Neural cell (in vitro differentiated cells): Measurements from ENCODE around the gene RALGPS2. TPM values are rescaled to one million over a fixed set of nuclear protein-coding genes. Genes with fewer than 3 reads are reported as not detected.

ENCODE experiments used
- H2AFZ ChIP-seq: fragments of 200-600, 300-800 bp; sonication (generic), shearing (Covaris generic); 2 replicates; pipeline ENCODE4 v1.6.0; 2014; ENCODE audit warnings: low read depth, mild to moderate bottlenecking, antibody characterized with exemption, low read length, moderate library complexity
- H3F3A ChIP-seq: fragments of 200-600 bp; shearing (Covaris generic); 2 replicates; pipeline ENCODE4 v1.6.1; 2016; ENCODE audit warnings: mild to moderate bottlenecking, moderate library complexity, mixed read lengths, antibody characterized with exemption, low read length; ENCODE audit not compliant: insufficient read depth, poor library complexity, severe bottlenecking
- H3K27ac ChIP-seq: fragments of 200-600, 300-800 bp; sonication (generic), shearing (Covaris generic); 2 replicates; pipeline ENCODE4 v1.5.1; 2014; ENCODE audit warnings: mild to moderate bottlenecking, low read length, moderate library complexity
- H3K27me3 ChIP-seq: fragments of 300-800, 200-600 bp; sonication (generic), shearing (Covaris generic); 2 replicates; pipeline ENCODE4 v1.6.0; 2014; ENCODE audit warnings: mild to moderate bottlenecking, low read depth, low read length, moderate library complexity; ENCODE audit not compliant: insufficient read depth
- H3K36me3 ChIP-seq: fragments of 300-800, 200-600 bp; sonication (generic), shearing (Covaris generic); 2 replicates; pipeline ENCODE4 v1.5.1; 2014; ENCODE audit warnings: mild to moderate bottlenecking, antibody characterized with exemption, low read length, moderate library complexity; ENCODE audit not compliant: insufficient read depth
- H3K4me2 ChIP-seq: fragments of 300-800, 200-600 bp; sonication (generic), shearing (Covaris generic); 2 replicates; pipeline ENCODE4 v1.6.0; 2014; ENCODE audit warnings: mild to moderate bottlenecking, low read length
- H3K4me3 ChIP-seq: fragments of 300-800, 200-600 bp; sonication (generic), shearing (Covaris generic); 2 replicates; pipeline ENCODE4 v1.5.1; 2014; ENCODE audit warnings: mild to moderate bottlenecking, low read length, moderate library complexity
- H3K79me2 ChIP-seq: fragments of 200-600 bp; shearing (Covaris generic); replicated peaks from 2 replicates; pipeline ENCODE4 v1.6.0; 2014; ENCODE audit warnings: mild to moderate bottlenecking, low read length, moderate library complexity; ENCODE audit not compliant: insufficient read depth
- H3K9ac ChIP-seq: fragments of 300-800, 200-600 bp; sonication (generic), shearing (Covaris generic); 2 replicates; pipeline ENCODE4 v1.6.1; 2016; ENCODE audit warnings: mild to moderate bottlenecking, low read length, mixed read lengths
- H3K9me2 ChIP-seq: fragments of 200-600 bp; shearing (Covaris generic); 2 replicates; pipeline ENCODE4 v1.6.1; 2016; ENCODE audit warnings: mild to moderate bottlenecking, low read length, mixed read lengths; ENCODE audit not compliant: insufficient read depth
- H3K9me3 ChIP-seq: fragments of 200-600, 300-800 bp; sonication (generic), shearing (Covaris generic); 2 replicates; pipeline ENCODE4 v1.6.1; 2016; ENCODE audit warnings: mild to moderate bottlenecking, mixed run types, low read length, moderate library complexity, mixed read lengths
- H4K20me1 ChIP-seq: fragments of 200-600 bp; shearing (Covaris generic); 2 replicates; pipeline ENCODE4 v1.6.1; 2016; ENCODE audit warnings: mild to moderate bottlenecking, mixed run types; ENCODE audit not compliant: insufficient read depth
- CTCF ChIP-seq: fragments of 450-650 bp; IDR thresholded peaks from 2 replicates; pipeline ENCODE4 v1.5.1; 2014; ENCODE audit warnings: antibody characterized with exemption, mild to moderate bottlenecking, moderate library complexity; ENCODE audit not compliant: poor library complexity, severe bottlenecking
- EP300 ChIP-seq: fragments of 450-650 bp; conservative IDR thresholded peaks from 2 replicates; pipeline ENCODE4 v1.6.1; 2014; ENCODE audit warnings: antibody characterized with exemption, mild to moderate bottlenecking, moderate library complexity; ENCODE audit not compliant: poor library complexity, severe bottlenecking
- EZH2 ChIP-seq: fragments of 200-600, 300-800 bp; shearing (Covaris generic), sonication (generic); IDR thresholded peaks from 2 replicates; pipeline ENCODE4 v1.6.1; 2014; ENCODE audit warnings: antibody characterized with exemption, low read length, borderline replicate concordance, mild to moderate bottlenecking; ENCODE audit not compliant: insufficient read depth, poor library complexity, severe bottlenecking
- MXI1 ChIP-seq: fragments of 450-650 bp; conservative IDR thresholded peaks from 2 replicates; pipeline ENCODE4 v1.6.1; 2014; ENCODE audit warnings: antibody characterized with exemption, mild to moderate bottlenecking; ENCODE audit not compliant: poor library complexity, severe bottlenecking
- POLR2AphosphoS5 ChIP-seq: IDR thresholded peaks from 2 replicates; pipeline ENCODE4 v1.6.1; 2012
- RAD21 ChIP-seq: fragments of 450-650 bp; conservative IDR thresholded peaks from 2 replicates; pipeline ENCODE4 v1.6.1; 2014; ENCODE audit warnings: antibody characterized with exemption, mild to moderate bottlenecking, moderate library complexity
- REST ChIP-seq: IDR thresholded peaks from 2 replicates; pipeline ENCODE4 v1.6.1; 2012; ENCODE audit warnings: borderline replicate concordance
- SMC3 ChIP-seq: fragments of 450-650 bp; conservative IDR thresholded peaks from 2 replicates; pipeline ENCODE4 v1.6.1; 2014; ENCODE audit warnings: antibody characterized with exemption, mild to moderate bottlenecking, moderate library complexity; ENCODE audit not compliant: poor library complexity
- TAF1 ChIP-seq: IDR thresholded peaks from 2 replicates; pipeline ENCODE4 v1.6.1; 2012; ENCODE audit warnings: low read depth
- polyA plus RNA-seq: library from polyadenylated mRNA; depleted of rRNA; stranded (reverse); fragments of >200 nt; gene quantifications from 2 replicates; pipeline ENCODE4 v1.2.3, GENCODE V29; 2014

The RALGPS2 gene
- polyA plus RNA-seq, 1 donor from 2014 or later = 26.6 TPM

- no peaks in the 10 kb centered on the region for H3K9me3 ChIP-seq
- H3F3A ChIP-seq = no peaks in the 10 kb centered on the region
- H3K27ac ChIP-seq = no peak overlapping the region
- no peak overlapping the region for H3K9ac ChIP-seq
- no peaks in the 10 kb centered on the region for H4K20me1 ChIP-seq
- TF ChIP-seq MXI1 = no peak
- TF ChIP-seq CTCF = no peak
- no peak for TF ChIP-seq EP300
- TF ChIP-seq SMC3 = no peak
- TF ChIP-seq EZH2 = no peak
- no peak for TF ChIP-seq REST
- no peak for TF ChIP-seq RAD21
- TF ChIP-seq TAF1 = no peak
- TF ChIP-seq POLR2AphosphoS5 = no peak
- no peak overlapping the region for H2AFZ ChIP-seq
- H3K27me3 ChIP-seq = no peaks in the 10 kb centered on the region
- no peaks in the 10 kb centered on the region for H3K79me2 ChIP-seq
- H3K9me2 ChIP-seq = no peaks in the 10 kb centered on the region
- H3K4me2 ChIP-seq = no peak overlapping the region
- no peak overlapping the region for H3K4me3 ChIP-seq
- H3K36me3 ChIP-seq = no peaks in the 10 kb centered on the region
Measured at GRCh38 chr1:178933709-178934490, 208.9 kb downstream of the RALGPS2 start.

GRCh38 chr1:178934546-178934945 is 209.5 kb downstream of the RALGPS2 start:
- Histone ChIP-seq H3K9ac (no peak overlapping the region), H3K9me2 (no peaks in the 10 kb centered on the region), H3K4me2 (no peak overlapping the region), H3K36me3 (no peaks in the 10 kb centered on the region), H4K20me1 (no peaks in the 10 kb centered on the region), H3F3A (no peaks in the 10 kb centered on the region), H2AFZ (no peak overlapping the region), H3K79me2 (no peaks in the 10 kb centered on the region), H3K4me3 (no peak overlapping the region), H3K27me3 (no peaks in the 10 kb centered on the region), H3K27ac (no peak overlapping the region), H3K9me3 (no peaks in the 10 kb centered on the region)
- TF ChIP-seq TAF1 (no peak), CTCF (no peak), EZH2 (no peak), RAD21 (no peak), REST (no peak), SMC3 (no peak), MXI1 (no peak), EP300 (no peak), POLR2AphosphoS5 (no peak)
